ENCODE measurements around the gene S100A2. TPM values are rescaled to one million over a fixed set of nuclear protein-coding genes. Genes with fewer than 3 reads are reported as not detected.

The S100A2 gene
- total and polyA plus RNA-seq, 2 of the 13 experiments (the other 11 are each of a cell fraction or from before 2014, with no cell fraction given) = 1.2 TPM

DNA sequence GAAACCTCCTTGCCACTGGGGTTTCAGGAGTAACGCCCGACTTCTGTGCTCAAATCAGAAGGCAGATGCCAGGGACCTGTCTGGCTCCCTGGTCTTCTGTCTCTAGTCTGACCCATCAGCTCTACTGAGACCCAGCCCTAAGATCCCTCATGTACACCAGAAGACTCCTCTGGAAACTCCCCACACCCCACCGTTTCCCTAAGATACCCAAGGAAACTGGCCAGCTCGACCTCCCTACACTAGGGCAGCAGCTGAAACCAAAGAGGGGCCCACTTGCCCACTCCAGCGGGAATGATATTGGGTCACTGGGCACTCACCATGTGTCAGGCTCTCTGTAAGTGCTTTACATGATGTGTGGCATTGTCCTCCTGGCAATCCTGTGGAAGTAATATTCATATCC lies 47.8 kb upstream of the S100A2 start:
- DNase-seq (ENCODE audit: low spot score) (no peak), ATAC-seq (no peak), FAIRE-seq (no peak)
- 77% methylated on average over 5 of the region's 5 CpGs for WGBS (ENCODE audit: low lambda C conversion rate)
- ChIA-PET POLR2A (interaction anchor here (1.0 to 12.2 kb wide), 10 partner anchors 10 to 162 kb away, joined by 3 to 390 read pairs (median 5); partner anchors contain the start of genes CHTOP, S100A1, S100A13 and SLC27A3), CTCF (ENCODE audit: low intra/inter-chr PET ratio, low total read pairs) (no interaction called here)
- BruUV-seq (replicated peaks) = no TSS peak
- H3K9me3 ChIP-seq (ENCODE audit: low read length) = no peaks in the 10 kb centered on the region
- H3K4me2 ChIP-seq (ENCODE audit: low read depth, low read length) = peak overlapping the region; percentile 84
- H3K27ac ChIP-seq (ENCODE audit: extremely low read length, insufficient read depth, low read length) = peak overlapping the region; percentile 66
- H4K20me1 ChIP-seq (ENCODE audit: insufficient read depth, low read length) = no peaks in the 10 kb centered on the region
- peaks cover 80% of the 10 kb centered on the region for H3K4me1 ChIP-seq (ENCODE audit: insufficient read depth, low read length)
- H3K79me2 ChIP-seq (ENCODE audit: insufficient read depth, low read length) = peaks cover 7% of the 10 kb centered on the region
- TF ChIP-seq RFXANK (CRISPR knock-in tag; IDR thresholded peaks at IDR 0.05) (no peak), ZNF629 (CRISPR knock-in tag; conservative IDR thresholded peaks at IDR 0.05) (0 out of 2 replicates have a peak, but pooled peaks have one; percentile 42)
- TF ChIP-seq, protein P1, sequence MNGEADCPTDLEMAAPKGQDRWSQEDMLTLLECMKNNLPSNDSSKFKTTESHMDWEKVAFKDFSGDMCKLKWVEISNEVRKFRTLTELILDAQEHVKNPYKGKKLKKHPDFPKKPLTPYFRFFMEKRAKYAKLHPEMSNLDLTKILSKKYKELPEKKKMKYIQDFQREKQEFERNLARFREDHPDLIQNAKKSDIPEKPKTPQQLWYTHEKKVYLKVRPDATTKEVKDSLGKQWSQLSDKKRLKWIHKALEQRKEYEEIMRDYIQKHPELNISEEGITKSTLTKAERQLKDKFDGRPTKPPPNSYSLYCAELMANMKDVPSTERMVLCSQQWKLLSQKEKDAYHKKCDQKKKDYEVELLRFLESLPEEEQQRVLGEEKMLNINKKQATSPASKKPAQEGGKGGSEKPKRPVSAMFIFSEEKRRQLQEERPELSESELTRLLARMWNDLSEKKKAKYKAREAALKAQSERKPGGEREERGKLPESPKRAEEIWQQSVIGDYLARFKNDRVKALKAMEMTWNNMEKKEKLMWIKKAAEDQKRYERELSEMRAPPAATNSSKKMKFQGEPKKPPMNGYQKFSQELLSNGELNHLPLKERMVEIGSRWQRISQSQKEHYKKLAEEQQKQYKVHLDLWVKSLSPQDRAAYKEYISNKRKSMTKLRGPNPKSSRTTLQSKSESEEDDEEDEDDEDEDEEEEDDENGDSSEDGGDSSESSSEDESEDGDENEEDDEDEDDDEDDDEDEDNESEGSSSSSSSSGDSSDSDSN (CRISPR knock-in tag; IDR thresholded peaks at IDR 0.05) = peak; percentile 0; the same call in 1 of the 2 replicates
- intact Hi-C loops (cut with micrococcal nuclease; ENCODE audit: unreplicated experiment) = no loop called here
- peak overlapping the region in 2 of 3 experiments; percentile 60 to 76; a peak in 3 of 6 replicates for H3K4me3 ChIP-seq (replicated peaks in 1 of 3; ENCODE audit: insufficient read depth in 1 of 3, low read depth in 2 of 3, low read length in 3 of 3)
- no peak overlapping the region for H2AFZ ChIP-seq (ENCODE audit: low read length)
- H3K36me3 ChIP-seq (replicated peaks in 1 of 2; ENCODE audit: control insufficient read depth in 1 of 2, insufficient read depth in 2 of 2, low read length in 2 of 2) = no peaks in the 10 kb centered on the region
- in situ Hi-C loops (cut with HindIII; ENCODE audit: extremely low pct_ligation_motif_present, low pct_unique_long_range_greater_than_20kb) = no loop called here
- no peaks in the 10 kb centered on the region; a peak in 1 of 5 replicates for H3K27me3 ChIP-seq (ENCODE audit: control insufficient read depth in 1 of 2, insufficient read depth in 2 of 2, low read length in 2 of 2)
- H3K9ac ChIP-seq (ENCODE audit: insufficient read depth, low read depth, low read length) = peak overlapping the region; percentile 80

DNA sequence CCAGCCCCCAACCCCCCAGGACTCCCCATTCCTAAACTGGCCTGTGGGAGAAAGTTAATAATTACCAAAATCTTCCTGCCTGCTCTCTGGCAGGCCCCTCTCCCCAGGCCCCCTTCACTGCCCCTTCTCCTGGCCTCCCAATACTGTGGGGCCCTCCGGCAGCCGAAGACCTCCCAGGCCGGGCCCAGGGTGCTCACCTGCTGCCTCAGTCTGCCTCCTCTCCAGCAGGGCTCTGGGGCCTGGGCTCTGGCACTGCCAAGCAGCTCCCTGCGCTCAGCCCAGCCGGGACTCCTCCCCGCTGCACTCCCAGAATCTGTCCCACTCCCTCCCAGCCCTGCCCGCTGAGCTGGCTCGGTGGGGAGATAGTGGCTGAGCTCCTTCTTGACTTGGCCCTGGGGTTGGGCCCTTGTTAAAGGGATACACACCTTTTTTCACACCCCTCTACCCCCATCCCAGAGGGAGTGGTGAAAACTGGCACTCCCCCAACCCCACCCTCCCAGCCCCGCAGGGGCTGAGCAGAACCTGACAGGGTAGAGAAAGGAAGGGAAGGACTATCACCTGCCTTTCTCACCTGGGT lies 47.2 kb upstream of the S100A2 start, which contains the start of gene S100A16:
Gene S100A16 (minus strand): TSS at position 383 of the 577 bp plus-strand sequence. CDS start 4,986 bp downstream, outside the sequence.
- POLR2A ChIA-PET = interaction anchor here (1.0 to 12.2 kb wide), 13 partner anchors 9 to 163 kb away, joined by 3 to 390 read pairs (median 4); partner anchors contain the start of genes CHTOP, S100A1, S100A13 and SLC27A3
- in situ Hi-C loops (cut with HindIII; ENCODE audit: extremely low pct_ligation_motif_present, low pct_unique_long_range_greater_than_20kb) = no loop called here
- FAIRE-seq = no peak
- TF ChIP-seq ZNF501 (CRISPR knock-in tag; IDR thresholded peaks at IDR 0.05) (peak; percentile 59; the same call in 1 of the 2 replicates), MED8 (CRISPR knock-in tag; IDR thresholded peaks at IDR 0.05; ENCODE audit: insufficient replicate concordance) (no peak), ZNF550 (CRISPR knock-in tag; IDR thresholded peaks at IDR 0.05; ENCODE audit: borderline replicate concordance) (no peak), SOX6 (IDR thresholded peaks at IDR 0.05) (no peak), SOX6 (CRISPR knock-in tag; IDR thresholded peaks at IDR 0.05) (peak; percentile 35; the same call in 1 of the 2 replicates)
- TF ChIP-seq, protein P2, sequence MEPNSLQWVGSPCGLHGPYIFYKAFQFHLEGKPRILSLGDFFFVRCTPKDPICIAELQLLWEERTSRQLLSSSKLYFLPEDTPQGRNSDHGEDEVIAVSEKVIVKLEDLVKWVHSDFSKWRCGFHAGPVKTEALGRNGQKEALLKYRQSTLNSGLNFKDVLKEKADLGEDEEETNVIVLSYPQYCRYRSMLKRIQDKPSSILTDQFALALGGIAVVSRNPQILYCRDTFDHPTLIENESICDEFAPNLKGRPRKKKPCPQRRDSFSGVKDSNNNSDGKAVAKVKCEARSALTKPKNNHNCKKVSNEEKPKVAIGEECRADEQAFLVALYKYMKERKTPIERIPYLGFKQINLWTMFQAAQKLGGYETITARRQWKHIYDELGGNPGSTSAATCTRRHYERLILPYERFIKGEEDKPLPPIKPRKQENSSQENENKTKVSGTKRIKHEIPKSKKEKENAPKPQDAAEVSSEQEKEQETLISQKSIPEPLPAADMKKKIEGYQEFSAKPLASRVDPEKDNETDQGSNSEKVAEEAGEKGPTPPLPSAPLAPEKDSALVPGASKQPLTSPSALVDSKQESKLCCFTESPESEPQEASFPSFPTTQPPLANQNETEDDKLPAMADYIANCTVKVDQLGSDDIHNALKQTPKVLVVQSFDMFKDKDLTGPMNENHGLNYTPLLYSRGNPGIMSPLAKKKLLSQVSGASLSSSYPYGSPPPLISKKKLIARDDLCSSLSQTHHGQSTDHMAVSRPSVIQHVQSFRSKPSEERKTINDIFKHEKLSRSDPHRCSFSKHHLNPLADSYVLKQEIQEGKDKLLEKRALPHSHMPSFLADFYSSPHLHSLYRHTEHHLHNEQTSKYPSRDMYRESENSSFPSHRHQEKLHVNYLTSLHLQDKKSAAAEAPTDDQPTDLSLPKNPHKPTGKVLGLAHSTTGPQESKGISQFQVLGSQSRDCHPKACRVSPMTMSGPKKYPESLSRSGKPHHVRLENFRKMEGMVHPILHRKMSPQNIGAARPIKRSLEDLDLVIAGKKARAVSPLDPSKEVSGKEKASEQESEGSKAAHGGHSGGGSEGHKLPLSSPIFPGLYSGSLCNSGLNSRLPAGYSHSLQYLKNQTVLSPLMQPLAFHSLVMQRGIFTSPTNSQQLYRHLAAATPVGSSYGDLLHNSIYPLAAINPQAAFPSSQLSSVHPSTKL (CRISPR knock-in tag; IDR thresholded peaks at IDR 0.05) = peak; percentile 19; the same call in 1 of the 2 replicates

More for the DNA sequence above, 47.2 kb upstream of the S100A2 start, which contains the start of gene S100A16:
- Histone ChIP-seq H3K27ac (ENCODE audit: extremely low read length, insufficient read depth, low read length) (peak within 1 kb of the TSS; percentile 66), H3K27me3 (ENCODE audit: control insufficient read depth in 1 of 2, insufficient read depth in 2 of 2, low read length in 2 of 2) (no peaks in the 10 kb centered on the region; a peak in 1 of 5 replicates), H3K9ac (ENCODE audit: insufficient read depth, low read depth, low read length) (peak within 1 kb of the TSS; percentile 80), H3K4me3 (replicated peaks in 1 of 3; ENCODE audit: insufficient read depth in 1 of 3, low read depth in 2 of 3, low read length in 3 of 3) (peak within 1 kb of the TSS; percentile 60 to 76 (median 71)), H3K4me1 (ENCODE audit: insufficient read depth, low read length) (peaks cover 85% of the 10 kb centered on the region), H3K4me2 (ENCODE audit: low read depth, low read length) (peak within 1 kb of the TSS; percentile 84), H2AFZ (ENCODE audit: low read length) (no peak within 1 kb of the TSS), H4K20me1 (ENCODE audit: insufficient read depth, low read length) (no peaks in the 10 kb centered on the region), H3K79me2 (ENCODE audit: insufficient read depth, low read length) (peaks cover 12% of the 10 kb centered on the region), H3K9me3 (ENCODE audit: low read length) (no peaks in the 10 kb centered on the region), H3K36me3 (replicated peaks in 1 of 2; ENCODE audit: control insufficient read depth in 1 of 2, insufficient read depth in 2 of 2, low read length in 2 of 2) (no peaks in the 10 kb centered on the region)
- ATAC-seq (peak; percentile 49), DNase-seq (ENCODE audit: low spot score) (no peak)
- CTCF ChIA-PET (ENCODE audit: low intra/inter-chr PET ratio, low total read pairs) = no interaction called here
- BruUV-seq (replicated peaks) = no TSS peak
- WGBS (ENCODE audit: low lambda C conversion rate) = 0% methylated on average over 2 of the region's 9 CpGs
- intact Hi-C loops (cut with micrococcal nuclease; ENCODE audit: unreplicated experiment) = no loop called here

Measured in HepG2 (cell line).